Measurements from ENCODE around the gene LRRC32.

- TF ChIP-seq CTCF (conservative IDR thresholded peaks at IDR 0.05; ENCODE audit: low read length) = no peak
- TF ChIP-seq EZH2phosphoT487 (IDR thresholded peaks at IDR 0.05; ENCODE audit: borderline replicate concordance, low read depth, low read length) = no peak
Observed at GRCh38 chr11:76689313-76690260, 19.0 kb upstream of the LRRC32 start.

Measured in OCI-LY7 (cell line).